ENCODE results near the gene CCL15.
A peak's percentile ranks its signal among the peaks of the same experiment; 100 is the strongest.
"Not testable (repeated sequence)": the region's sequence is repeated elsewhere in the genome, so short reads cannot be mapped to it uniquely, and the experiment has no call there.

The CCL15 gene

GRCh38 chr17:35995346-35995745 lies 6.0 kb downstream of the CCL15 start:
- not testable (repeated sequence) for DNase-seq (ENCODE audit: low read depth in 2 of 2, low spot score in 1 of 2)

- no peak for DNase-seq (ENCODE audit: low read depth in 2 of 2, low spot score in 1 of 2)
These were observed 10.3 kb downstream of the CCL15 start for GRCh38 chr17:35991075-35991474.

DNA sequence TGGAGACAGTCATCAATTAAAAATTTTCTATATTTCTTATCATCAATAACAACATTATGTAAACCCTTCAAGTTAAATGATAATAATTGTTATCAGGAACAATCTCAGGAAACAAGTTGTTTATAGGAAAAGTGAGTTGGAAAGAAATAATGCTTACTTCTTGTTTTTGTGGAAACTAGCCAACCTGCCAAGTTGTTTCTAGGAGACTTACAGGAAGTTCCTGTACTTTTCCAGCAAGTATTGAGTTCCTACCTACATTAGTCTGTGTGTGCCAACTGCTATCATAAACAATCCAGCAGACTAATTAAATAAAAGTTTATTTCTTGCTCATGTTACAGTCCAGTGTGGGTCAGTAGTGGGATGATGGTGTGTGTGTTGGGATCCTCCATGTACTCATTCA lies 13.2 kb downstream of the CCL15 start:
- no peak for DNase-seq (ENCODE audit: low read depth in 2 of 2, low spot score in 1 of 2)

GRCh38 chr17:35986643-35987042 lies 14.7 kb downstream of the CCL15 start, which contains the start of gene CCL14:
Gene CCL14 (minus strand): TSS chr17:35986729. CDS start chr17:35986649, 80 bp downstream.
- no peak for DNase-seq (ENCODE audit: low read depth in 2 of 2, low spot score in 1 of 2)

GRCh38 chr17:35984140-35984539 lies 17.2 kb downstream of the CCL15 start:
- no peak for DNase-seq (ENCODE audit: low read depth in 2 of 2, low spot score in 1 of 2)

DNA sequence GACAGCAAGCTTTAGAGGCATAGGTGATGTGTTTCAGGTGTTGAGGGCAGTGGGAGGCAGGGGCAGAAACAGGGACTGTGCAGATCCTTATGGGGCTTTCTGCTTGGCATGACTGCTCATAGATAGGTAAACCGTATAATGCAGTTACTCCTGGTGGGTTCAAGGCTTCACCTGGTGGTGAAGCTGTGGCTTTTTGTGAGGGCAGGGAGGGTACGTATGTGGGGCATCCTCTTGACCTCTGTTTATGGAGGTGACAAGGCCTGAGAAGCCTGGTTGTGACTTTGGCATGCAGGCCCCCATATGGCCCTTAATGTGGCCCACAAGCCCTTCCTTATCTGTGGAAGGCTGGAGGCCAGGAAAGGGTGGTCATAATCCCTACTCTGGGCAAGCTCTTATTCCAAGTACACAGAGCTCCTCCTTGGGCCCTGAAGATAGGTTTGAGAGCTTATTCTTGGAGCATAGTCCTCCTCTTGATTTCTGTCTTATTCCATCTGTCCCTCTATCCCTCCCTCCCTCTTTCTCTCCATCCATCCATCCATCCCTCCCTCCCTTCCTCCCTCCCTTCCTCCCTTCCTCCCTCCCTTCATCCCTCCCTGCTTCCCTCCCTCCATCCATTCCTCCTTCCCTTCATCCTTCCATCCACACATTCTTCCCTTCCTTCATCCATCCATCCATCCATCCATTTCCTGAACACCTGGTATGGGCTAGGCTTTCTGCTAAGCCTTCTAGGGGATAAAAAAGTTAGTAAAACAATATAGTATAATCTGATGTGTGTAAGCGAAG lies 18.8 kb downstream of the CCL15 start:
- DNase-seq (ENCODE audit: low read depth in 2 of 2, low spot score in 1 of 2): no peak

GRCh38 chr17:35981908-35982330 lies 19.4 kb downstream of the CCL15 start:
- DNase-seq (ENCODE audit: low read depth in 2 of 2, low spot score in 1 of 2): no peak

GRCh38 chr17:35981246-35981645 lies 20.1 kb downstream of the CCL15 start, which contains the start of gene CCL16:
Gene CCL16 (minus strand): TSS chr17:35981497. CDS start chr17:35981420, 77 bp downstream.
- DNase-seq (ENCODE audit: low read depth in 2 of 2, low spot score in 1 of 2): no peak

DNA sequence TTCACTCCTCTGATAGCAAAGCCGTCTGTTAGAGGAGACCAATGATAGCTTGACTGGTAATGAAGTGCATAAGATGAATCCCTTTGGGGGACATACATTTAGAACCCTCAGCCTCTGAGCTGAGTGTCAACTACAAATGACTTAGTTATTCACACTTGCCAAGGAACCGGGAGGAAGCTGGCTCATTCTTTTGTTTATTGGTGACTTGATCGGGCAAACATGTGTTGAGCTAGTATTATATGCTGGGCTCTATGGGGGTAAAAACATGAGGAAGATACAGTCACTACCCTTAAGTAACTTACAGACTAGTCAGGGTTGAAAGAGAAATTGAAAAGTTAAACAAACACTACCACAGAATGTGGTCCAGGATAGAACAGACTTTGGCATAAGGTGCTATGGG lies 23.0 kb downstream of the CCL15 start:
- no peak for DNase-seq (ENCODE audit: low read depth in 2 of 2, low spot score in 1 of 2)

DNA sequence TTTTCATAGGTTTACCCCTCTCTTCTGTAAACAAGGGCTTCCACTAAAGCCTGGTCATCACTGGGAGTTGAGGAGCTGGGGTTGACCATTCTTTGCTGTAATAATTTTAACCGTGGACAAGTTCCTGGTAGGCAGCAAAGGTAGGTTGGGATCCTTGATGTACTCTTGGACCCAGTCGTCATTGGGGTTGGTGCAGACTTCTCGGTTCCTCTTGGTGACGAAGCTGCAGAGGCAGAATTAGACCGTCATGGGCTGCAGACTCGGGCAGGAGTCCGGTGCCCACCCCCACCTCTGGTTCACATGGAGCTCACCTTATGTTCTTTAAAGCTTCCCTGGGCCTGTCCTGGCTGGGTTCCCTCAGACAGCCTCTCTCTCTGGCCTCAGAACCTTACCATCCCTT lies 23.8 kb downstream of the CCL15 start:
- DNase-seq (ENCODE audit: low read depth in 2 of 2, low spot score in 1 of 2): no peak

DNA sequence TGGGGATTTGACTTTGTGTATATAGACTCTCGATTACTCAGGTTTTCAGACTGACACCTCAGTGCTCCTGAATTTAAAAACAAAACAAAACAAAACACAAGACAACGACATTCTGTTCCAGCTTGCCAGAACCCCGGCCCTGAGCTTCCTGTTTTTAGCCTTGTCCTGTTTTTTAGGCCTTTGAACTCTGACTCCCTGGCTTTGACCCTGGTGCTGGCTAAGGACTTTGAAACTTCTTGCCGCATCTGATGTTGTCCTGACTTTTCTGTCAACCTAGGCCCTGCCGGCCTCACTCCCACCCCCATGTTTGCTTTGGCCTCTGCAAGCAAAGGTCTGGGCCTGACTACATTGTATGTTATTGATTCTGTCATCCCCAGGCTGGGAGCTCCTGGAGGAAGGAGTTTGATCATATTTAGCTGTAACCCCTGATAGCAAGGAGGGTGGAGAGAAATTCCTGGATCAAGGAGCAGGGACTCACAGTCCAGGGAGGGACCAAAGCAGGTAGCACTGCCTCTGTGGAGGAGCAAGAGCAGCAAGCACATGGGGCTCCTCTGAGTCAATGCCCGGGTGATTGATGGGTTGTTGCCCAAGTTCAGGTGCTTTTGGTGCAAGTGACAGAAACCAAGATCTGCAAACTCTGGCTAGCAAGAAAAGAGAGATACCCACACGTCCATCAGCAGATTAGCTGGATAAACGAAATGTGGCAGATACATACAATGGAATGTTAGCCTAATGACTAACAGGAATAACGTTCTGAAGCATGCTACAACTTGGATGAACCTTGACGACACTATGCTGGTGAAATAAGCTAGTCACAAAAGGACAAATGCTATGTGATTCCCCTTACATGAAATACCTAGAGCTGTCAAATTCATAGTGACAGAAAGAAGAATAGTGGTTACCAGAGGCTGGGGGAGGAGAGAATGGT lies 27.8 kb downstream of the CCL15 start:
- no peak for DNase-seq (ENCODE audit: low read depth in 2 of 2, low spot score in 1 of 2)

GRCh38 chr17:35972945-35973332 lies 28.4 kb downstream of the CCL15 start:
- no peak for DNase-seq (ENCODE audit: low read depth in 2 of 2, low spot score in 1 of 2)

GRCh38 chr17:35972535-35972934 lies 28.8 kb downstream of the CCL15 start:
- no peak for DNase-seq (ENCODE audit: low read depth in 2 of 2, low spot score in 1 of 2)

DNA sequence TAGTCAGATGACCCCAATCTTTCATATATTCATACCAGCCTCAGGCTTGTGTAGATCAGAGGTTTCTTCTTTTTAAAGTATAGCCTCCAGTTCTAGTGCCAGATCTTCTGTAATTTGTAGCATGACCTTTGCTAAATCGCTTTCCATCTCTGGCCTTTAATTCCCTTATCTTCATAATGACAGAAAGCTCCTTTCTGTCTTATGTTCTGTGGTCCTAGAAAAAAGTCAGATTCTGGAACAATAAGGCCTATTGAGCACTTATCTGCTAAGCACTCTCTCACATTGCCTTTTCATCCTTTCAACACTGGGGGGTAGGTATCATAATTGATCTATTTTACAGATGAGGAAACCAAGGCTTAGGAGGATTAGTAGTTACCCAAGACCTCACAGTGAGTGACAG lies 29.3 kb downstream of the CCL15 start:
- no peak for DNase-seq (ENCODE audit: low read depth in 2 of 2, low spot score in 1 of 2)

GRCh38 chr17:35969558-35970380 lies 31.6 kb downstream of the CCL15 start:
- peak; percentile 46 to 51 for DNase-seq (ENCODE audit: low read depth in 2 of 2, low spot score in 1 of 2)

- DNase-seq (ENCODE audit: low read depth in 2 of 2, low spot score in 1 of 2): no peak
These were observed 32.8 kb downstream of the CCL15 start for GRCh38 chr17:35968520-35969054.

- no peak for DNase-seq (ENCODE audit: low read depth in 2 of 2, low spot score in 1 of 2)
These were observed 36.1 kb downstream of the CCL15 start for GRCh38 chr17:35965272-35965671.

- no peak for DNase-seq (ENCODE audit: low read depth in 2 of 2, low spot score in 1 of 2)
These were observed 37.7 kb downstream of the CCL15 start for GRCh38 chr17:35963663-35964062.

DNA sequence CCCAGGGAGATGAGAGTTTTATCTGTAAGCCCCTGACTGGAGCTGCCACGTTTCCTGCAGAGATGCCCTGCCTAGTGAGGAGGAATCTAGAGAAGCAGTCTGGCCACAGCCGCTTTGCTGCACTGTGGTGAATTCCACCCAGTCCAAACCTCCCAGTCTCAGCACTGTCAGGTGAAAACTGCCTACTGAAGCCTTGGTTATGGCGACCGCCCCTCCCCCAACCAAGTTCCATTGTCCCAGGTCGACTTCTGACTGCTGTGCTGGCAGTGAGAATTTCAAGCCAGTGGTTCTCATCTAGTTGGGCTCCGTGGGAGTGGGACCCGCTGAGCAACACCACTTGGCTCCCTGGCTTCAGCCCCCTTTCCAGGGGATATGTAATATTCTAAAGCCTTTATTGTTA lies 47.6 kb downstream of the CCL15 start:
- no peak for DNase-seq (ENCODE audit: low read depth in 2 of 2, low spot score in 1 of 2)

GRCh38 chr17:35949401-35949800 lies 52.0 kb downstream of the CCL15 start:
- no peak for DNase-seq (ENCODE audit: low read depth in 2 of 2, low spot score in 1 of 2)

GRCh38 chr17:35948092-35948491 lies 53.3 kb downstream of the CCL15 start:
- DNase-seq (ENCODE audit: low read depth in 2 of 2, low spot score in 1 of 2): no peak

All from stimulated activated CD8-positive, alpha-beta memory T cell treated with anti-CD3 and anti-CD28 coated beads, Interleukin-4, amount 100 ng/mL, for 1 hour (primary cell).